GM12891 (cell line): Measurements from ENCODE around the gene SLC29A1.
"Not testable (repeated sequence)": the region's sequence is repeated elsewhere in the genome, so short reads cannot be mapped to it uniquely, and the experiment has no call there.

Experiments used
- DNase-seq: peaks from one replicate; pipeline ENCODE4 v3.0.0; 2011; ENCODE audit warnings: low spot score; ENCODE audit not compliant: insufficient read length
- FAIRE-seq: peaks from 2 replicates; lab custom pipeline; 2011; peaks lifted over from hg19 to GRCh38; lab: Jason Lieb, UNC
- PAX5 ChIP-seq: IDR thresholded peaks from 2 replicates; pipeline ENCODE4 v1.6.1; 2011; ENCODE audit warnings: low read length, moderate library complexity, mild to moderate bottlenecking; ENCODE audit not compliant: insufficient read depth, severe bottlenecking
- POLR2A ChIP-seq: IDR thresholded peaks from 2 replicates; pipeline ENCODE4 v1.6.1; 2011; ENCODE audit warnings: low read depth, low read length, control low read depth
- POLR2AphosphoS5 ChIP-seq: IDR thresholded peaks from 2 replicates; pipeline ENCODE4 v1.6.1; 2011; ENCODE audit warnings: low read depth, low read length, control low read depth
- POU2F2 ChIP-seq: IDR thresholded peaks from 2 replicates; pipeline ENCODE4 v1.6.1; 2011; ENCODE audit warnings: low read depth, mild to moderate bottlenecking, control low read depth, low read length, moderate library complexity
- SPI1 ChIP-seq: IDR thresholded peaks from 2 replicates; pipeline ENCODE4 v1.6.1; 2011; ENCODE audit warnings: low read depth, low read length, control low read depth
- TAF1 ChIP-seq: IDR thresholded peaks from 2 replicates; pipeline ENCODE4 v1.6.1; 2011; ENCODE audit warnings: low read depth, low read length, control low read depth

Gene SLC29A1

DNA sequence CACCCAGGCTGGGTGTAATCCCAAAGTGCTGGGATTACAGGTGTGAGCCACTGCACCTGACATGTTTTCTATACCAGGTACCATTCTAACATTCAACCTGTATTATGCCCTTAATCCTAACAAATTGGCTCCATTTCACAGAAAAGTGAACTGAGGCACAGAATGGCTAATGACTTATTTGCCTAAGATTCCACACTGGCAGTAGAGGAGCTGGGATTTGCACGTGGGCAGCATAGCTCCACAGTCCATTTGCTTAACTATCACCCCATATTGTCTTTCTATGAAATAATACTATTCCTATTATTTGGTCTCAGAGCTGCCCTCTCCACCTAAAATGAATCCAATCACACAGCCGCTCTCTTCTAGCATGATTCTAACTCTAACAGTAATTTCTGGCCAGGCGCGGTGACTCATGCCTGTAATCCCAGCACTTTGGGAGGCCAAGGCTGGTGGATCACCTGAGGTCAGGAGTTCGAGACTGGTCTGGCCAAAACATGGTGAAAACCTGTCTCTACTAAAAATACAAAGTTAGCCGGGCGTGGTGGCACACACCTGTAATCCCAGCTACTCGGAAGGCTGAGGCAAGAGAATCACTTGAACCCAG is 30.0 kb upstream of the SLC29A1 start:
- TF ChIP-seq POU2F2: no peak
- TF ChIP-seq POLR2A: no peak
- no peak for TF ChIP-seq TAF1
- no peak for TF ChIP-seq PAX5
- TF ChIP-seq POLR2AphosphoS5: no peak
- no peak for TF ChIP-seq SPI1
- no peak for FAIRE-seq
- DNase-seq: no peak

- FAIRE-seq: no peak
- no peak for DNase-seq
- no peak for TF ChIP-seq POLR2AphosphoS5
- no peak for TF ChIP-seq POU2F2
- TF ChIP-seq SPI1: no peak
- TF ChIP-seq TAF1: no peak
- no peak for TF ChIP-seq PAX5
- no peak for TF ChIP-seq POLR2A
Measured at GRCh38 chr6:44194326-44194725, 29.1 kb upstream of the SLC29A1 start.

- not testable (repeated sequence) for FAIRE-seq, DNase-seq
Measured at GRCh38 chr6:44196351-44196750, 27.0 kb upstream of the SLC29A1 start.

- DNase-seq (no peak), FAIRE-seq (no peak)
- no peak for TF ChIP-seq POLR2AphosphoS5
- no peak for TF ChIP-seq TAF1
- no peak for TF ChIP-seq PAX5
- no peak for TF ChIP-seq SPI1
- no peak for TF ChIP-seq POU2F2
- TF ChIP-seq POLR2A: no peak
Measured at GRCh38 chr6:44198684-44199083, 24.7 kb upstream of the SLC29A1 start.

DNA sequence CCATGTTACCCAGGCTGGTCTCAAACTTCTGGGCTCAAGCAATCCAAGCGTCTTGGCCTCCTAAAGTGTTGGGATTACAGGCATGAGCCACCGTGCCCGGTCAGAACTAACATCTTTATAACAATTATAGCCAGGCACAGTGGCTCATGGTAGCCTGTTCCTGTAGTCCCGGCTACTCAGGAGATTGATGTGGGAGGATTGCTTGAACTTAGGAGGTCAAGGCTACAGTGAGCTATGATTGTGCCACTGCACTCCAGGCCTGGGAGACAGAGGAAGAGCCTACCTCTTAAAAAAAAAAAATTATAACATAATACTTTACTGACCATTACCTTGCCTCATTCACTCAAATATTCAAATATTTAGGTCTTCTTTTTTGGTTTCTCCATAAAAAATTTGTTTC is 23.5 kb upstream of the SLC29A1 start:
- DNase-seq (no peak), FAIRE-seq (no peak)
- TF ChIP-seq POLR2AphosphoS5 (no peak), SPI1 (no peak), POU2F2 (no peak), TAF1 (no peak), PAX5 (no peak), POLR2A (no peak)

DNA sequence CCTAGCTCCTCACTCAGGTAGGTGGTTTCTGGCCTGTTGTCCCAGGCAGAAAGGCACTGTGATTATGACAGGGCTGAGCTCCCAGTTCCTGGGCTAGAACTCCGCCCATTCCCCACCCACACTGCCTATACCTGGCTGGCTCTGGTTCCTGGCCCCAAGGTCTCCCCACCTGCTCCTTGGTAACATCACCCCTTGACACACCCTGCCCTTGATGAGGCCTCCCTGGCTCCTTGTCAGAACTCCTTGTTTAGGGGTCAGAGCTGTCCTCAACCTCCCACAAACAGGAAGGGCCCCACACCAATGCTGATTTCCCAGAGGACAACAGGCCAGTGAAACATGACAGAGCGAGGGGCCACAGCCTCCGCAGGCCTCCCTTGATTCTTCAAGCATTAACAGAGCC is 22.2 kb upstream of the SLC29A1 start:
- no peak for TF ChIP-seq POU2F2
- 0 out of 2 replicates have a peak, but pooled peaks have one; percentile 5 for TF ChIP-seq SPI1

GRCh38 chr6:44201638-44202303 is 21.6 kb upstream of the SLC29A1 start:
- no peak for TF ChIP-seq PAX5
- TF ChIP-seq TAF1: no peak
- TF ChIP-seq SPI1: no peak
- TF ChIP-seq POLR2A: no peak
- no peak for TF ChIP-seq POU2F2
- no peak for TF ChIP-seq POLR2AphosphoS5
- DNase-seq: no peak
- no peak for FAIRE-seq

More for the DNA sequence above, 22.2 kb upstream of the SLC29A1 start:
- DNase-seq: no peak
- no peak for FAIRE-seq

- no peak for TF ChIP-seq POU2F2
- no peak for TF ChIP-seq POLR2AphosphoS5
- DNase-seq (no peak), FAIRE-seq (no peak)
Measured at GRCh38 chr6:44202332-44202971, 20.9 kb upstream of the SLC29A1 start.

DNA sequence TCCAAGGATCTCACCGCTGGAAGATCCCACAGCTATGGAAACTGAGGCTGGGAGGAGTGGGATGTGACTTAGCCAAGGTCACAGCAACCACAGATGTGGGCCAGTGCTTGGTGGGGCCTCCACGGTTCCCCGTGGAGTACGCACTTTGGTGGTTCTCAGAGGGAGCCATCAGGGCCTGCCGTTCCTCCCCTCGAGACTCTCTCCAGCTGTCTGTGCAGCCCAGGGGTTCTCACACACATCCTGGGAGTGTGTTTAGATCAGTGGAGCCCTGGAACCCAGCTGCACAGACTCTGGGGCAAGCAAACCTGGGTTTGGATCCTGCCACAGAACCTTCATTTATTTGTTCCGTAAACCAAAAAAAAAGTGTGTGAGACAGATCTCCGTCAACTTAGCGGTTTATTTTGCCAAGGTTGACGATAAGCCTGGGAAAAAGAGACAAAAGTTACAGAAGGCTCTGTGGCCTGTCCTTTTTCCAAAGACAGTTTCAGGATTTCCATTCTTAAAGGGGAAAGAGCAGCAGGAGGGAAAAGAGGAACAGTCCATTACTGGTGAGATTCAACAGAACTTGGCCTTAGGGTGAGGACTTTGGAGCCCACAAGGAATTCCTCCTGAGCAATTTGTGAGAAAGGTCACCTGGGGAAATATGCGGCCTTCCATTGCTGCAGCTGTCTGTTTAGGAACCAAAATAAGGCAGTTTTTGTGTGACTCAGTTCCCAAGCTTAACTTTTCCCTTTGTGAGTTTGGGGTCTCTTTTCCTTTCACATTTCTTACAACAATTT is 20.2 kb upstream of the SLC29A1 start:
- no peak for TF ChIP-seq TAF1
- no peak for TF ChIP-seq POLR2AphosphoS5
- no peak for TF ChIP-seq POLR2A
- TF ChIP-seq POU2F2: no peak
- TF ChIP-seq PAX5: no peak
- no peak for TF ChIP-seq SPI1
- DNase-seq (no peak), FAIRE-seq (no peak)

DNA sequence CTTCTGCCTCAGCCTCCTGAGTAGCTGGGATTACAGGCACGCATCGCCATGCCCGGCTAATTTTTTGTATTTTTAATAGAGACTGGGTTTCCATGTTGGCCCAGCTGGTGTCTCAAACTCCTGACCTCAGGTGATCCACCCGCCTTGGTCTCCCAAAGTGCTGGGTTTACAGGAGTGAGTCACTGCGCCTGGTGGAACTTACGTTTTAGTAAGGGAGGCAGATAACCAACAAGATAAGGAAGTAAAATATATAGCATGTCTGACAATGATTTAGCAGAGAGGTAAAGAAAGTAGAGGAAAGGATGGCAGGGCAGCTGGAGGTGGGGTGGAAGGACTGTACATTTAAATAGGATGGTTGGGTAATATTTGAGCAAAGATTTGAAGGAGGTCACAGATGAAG is 19.4 kb upstream of the SLC29A1 start:
- FAIRE-seq (no peak), DNase-seq (no peak)
- TF ChIP-seq POLR2A (no peak), POU2F2 (no peak), POLR2AphosphoS5 (no peak), PAX5 (no peak), SPI1 (no peak), TAF1 (no peak)

GRCh38 chr6:44207966-44208365 is 15.4 kb upstream of the SLC29A1 start:
- FAIRE-seq: no peak
- DNase-seq: no peak
- TF ChIP-seq POLR2AphosphoS5 (no peak), TAF1 (no peak), PAX5 (no peak), SPI1 (no peak), POLR2A (no peak), POU2F2 (no peak)
